ENCODE measurements around the gene SOS2.

Gene SOS2

DNA sequence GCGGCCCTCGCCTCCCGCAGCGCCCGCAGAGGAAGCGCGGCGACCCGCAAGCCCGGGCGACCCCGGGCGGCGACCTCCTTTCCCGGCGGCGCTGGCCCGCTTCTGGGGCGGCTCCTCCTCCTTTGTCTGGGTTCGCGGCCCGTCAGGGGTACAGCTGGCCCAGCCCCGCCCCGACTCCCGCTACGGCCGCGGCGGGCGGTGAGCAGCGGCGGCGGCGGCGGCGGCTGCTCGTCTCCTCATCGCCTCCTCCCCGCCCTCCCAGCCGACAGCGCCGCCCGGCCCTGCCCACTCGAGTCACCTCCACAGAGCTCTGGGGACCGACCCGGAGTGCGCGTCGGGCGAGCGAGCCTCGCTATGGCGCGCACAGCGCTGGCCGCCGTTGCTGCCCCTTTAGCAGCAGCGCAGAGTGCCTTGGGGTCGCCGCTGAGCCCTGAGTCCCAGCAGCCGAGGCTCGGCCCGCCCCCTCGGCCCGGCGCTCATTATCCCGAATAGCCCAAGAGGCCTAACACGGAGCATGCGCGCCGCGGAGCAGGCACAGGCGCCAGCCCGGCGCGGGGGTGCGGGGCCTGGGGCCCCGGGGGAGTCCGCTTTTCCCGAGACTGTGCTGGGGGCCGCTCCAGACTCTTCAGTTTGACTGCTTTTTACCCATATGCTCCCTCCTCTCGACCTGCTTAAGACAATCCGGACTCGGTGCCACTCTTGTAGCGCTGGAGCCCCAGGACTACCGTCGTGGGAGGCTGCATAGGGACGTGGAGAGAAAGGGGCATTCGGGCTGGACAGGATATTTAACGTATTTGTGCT lies at the start of gene SOS2:
Gene SOS2, minus strand, starts transcription at position 104 of the 801 bp plus-strand sequence. CDS start 295 bp downstream, outside the sequence.
- DNase-seq: peak; percentile 89

DNA sequence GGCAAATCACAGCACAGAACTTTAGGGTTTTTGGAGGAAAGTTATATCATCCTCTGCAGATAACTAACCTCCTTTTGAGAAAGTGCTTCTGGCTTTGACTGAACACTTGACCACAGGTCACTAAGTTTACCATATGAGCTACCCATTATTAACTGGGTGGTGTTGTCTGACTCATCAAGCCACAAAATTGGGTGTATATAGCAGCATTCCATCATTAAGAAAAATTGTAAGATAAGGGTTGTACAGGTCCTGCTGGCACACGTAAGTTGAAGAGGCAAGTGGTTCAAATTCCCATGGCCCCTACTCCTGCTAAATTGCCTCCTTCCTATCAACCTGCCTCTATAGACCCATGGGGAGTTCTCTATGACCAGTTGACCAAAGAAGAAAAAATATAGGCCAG lies 41.1 kb upstream of the SOS2 start:
- no peak for DNase-seq

DNA sequence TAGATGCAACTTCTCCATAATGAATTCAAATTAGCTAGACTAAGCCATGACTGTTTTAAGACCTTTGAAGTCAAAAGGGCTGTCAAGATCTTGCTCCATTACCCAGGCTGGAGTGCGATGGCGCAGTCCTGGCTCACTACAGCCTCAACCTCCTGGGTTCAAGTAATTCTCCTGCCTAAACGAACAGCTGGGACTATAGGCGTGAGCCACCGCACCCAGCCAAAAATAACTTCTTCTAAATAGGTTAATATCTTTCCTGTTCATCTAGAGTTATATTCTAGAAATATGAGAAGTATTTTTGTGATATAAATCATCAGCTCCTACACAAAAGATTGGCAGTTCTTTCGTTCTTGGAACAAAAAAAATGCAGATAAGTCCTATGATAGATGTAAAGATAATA lies 39.6 kb upstream of the SOS2 start:
- DNase-seq: no peak

DNA sequence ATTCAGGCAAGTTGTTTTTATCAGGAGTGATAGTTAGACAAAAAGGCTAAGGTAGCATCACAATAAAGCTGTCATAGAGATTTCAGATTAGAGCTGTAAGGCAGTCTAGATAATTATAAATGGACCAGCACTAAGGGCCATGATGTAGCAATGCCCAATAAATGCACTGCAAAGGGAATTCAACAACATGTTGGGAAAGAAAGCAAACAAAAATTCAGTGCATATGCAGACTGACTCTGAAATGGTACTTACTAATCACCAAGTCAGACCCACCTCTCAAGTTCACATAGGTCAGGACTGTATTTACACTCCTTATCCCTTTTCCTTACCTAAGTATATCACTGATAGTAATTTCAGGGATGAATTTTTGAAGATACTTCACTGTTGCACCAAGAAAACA lies 33.7 kb upstream of the SOS2 start:
- DNase-seq: no peak

DNA sequence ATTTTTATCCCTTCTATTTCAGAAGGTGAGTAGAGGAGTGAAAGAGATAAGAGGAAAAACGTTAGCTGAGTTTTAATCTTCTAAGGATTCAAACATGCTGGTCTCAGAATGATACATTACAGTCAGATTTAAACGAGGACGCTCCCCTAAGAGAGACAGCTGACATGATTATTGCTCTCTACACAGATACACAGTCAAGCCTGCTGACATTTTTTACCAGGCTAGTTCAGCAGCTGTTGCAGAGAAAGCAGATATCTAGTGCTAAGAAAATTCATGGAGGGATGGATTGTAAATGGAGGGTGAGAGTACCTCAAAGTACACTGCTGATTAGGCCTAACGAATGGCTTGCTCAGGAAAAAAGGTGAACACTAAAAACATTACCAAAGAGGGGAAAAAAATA lies 31.9 kb upstream of the SOS2 start:
- DNase-seq: no peak

DNA sequence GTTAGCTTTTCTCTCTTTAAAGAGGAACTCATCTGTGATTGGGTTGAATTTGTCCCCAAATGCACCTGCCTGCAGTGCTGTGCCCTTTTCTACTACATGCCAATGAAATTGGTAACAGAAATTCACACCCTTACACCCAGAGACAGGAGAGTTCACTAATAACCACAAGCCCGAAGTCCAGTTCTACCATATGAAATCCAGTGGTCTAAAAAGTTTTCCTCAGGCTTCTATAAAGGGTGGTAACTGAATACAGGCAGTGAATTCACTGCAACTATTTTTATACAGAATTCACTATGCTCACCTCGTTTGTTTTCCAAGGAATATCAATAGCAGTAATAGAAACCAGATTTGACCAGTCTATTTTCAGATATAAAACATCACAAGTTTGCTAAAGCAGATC lies 31.5 kb upstream of the SOS2 start:
- no peak for DNase-seq

DNA sequence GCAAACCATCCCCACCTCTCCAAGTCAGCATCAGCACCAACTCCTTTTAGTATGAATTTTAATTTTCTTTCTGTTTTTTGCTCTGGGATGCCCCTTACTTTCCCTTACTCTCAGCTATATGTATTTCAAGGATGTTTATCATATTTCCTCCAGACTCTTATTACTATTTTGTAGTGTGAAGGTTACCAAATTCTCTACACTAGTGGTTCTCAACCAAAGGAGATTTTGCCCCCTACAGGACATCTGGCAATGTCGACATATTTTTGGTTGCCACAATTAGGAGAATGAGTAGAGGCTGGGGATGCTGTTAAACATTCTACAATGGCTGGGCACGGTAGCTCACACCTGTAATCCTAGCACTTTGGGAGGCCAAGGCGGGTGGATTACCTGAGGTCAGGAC lies 29.1 kb upstream of the SOS2 start:
- DNase-seq: no peak

DNA sequence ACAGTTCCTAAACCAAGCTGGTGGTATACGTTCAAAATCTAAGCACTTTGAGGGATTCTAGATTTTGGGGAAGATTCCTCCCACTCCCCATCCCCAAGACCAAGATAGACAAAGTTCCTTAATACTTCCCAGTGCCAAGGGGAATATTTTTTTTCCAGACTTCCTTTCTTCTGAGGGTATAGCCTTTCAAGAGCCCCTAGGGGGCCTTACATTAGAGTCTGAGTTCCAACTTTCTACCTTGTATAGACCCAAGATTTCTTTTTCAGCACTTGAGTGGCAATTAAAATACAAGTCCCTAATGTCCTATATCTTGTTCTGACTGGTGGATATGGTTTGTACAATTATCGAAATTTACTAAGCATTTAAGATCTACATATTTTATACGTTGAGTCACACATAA lies 28.7 kb upstream of the SOS2 start:
- DNase-seq: no peak

DNA sequence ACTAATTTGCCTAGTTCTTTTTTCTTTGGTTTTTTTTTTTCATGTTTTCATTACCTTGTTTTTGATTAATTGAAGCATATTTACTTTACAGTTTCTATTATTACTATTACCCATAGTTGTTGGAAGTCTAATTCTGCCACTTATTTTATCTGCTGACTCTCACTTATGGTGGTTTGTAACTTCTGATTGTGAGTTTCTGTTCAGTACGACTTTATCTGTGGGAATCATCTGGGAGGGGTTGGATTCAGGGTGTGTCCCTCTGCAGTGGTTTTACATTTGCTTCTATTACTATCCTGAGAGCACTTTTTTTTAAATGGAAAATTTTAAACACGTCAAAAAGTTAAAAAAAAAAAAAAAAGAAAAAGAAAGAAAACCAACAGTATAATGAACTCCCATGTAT lies 26.4 kb upstream of the SOS2 start:
- no peak for DNase-seq

DNA sequence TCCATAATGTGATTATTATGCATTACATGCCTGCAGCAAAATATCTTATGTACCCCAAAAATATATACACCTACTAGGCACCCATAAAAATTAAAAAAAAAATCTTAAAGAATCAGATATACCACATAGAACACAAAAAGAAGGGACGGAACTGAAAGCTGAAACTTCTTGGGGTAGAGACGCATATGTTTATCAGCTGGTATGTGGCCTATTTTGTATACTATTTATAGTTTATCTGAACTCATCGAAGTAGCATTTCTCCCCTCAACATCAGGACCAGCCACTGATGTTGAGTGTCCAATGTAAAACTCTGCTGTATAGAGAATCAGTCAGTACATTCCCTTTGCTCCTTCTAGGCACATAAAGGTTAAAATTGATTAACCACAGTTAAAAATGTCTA lies 22.9 kb upstream of the SOS2 start:
- DNase-seq: no peak

DNA sequence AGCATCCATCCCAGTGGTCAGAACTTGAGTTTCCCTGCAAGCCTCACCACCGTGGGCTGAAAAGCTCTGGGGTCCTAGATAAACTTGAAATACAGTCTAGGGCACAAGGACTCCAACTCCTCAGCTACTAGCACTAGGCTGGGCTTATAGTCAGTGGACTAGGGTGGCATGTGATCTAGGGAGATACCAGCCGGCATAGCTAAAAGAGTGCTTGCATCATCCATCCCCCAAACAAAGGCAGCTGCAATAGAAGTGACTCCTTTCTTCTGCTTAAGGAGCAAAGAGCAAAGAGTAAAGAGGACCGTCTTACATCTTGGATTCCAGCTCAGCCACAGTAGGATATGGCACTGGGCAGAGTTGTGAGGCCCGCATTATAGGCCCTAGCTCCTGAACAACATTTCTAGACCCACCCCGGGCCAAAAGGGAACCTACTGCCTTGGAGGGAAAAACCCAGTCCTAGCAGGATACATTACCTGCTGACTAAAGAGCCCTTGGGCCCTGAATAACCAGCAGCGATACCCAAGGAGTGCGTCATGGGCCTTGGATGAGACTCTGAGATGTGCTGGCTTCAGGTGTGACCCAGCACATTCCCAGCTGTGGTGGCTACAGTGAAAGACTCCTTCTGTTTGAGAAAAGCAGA lies 17.9 kb upstream of the SOS2 start:
- DNase-seq: no peak

DNA sequence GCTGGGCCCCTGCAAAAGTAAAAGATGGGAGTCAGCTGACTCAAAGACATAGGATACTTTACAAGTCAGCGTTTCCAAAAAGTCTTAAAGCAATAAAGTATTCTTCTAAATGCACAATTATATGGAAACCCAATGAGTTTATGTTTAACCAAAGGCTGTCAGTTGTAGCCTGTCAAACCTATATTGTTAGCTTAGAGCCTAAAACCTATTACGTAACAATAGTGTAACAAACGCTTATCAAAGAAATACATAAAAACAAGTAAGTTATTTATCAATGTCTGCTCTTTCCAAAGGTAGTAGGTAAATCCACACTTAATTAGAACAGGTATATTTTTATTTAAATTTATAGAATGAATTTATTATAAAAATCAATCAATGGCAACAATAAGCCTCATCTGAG lies 15.9 kb upstream of the SOS2 start:
- no peak for DNase-seq

DNA sequence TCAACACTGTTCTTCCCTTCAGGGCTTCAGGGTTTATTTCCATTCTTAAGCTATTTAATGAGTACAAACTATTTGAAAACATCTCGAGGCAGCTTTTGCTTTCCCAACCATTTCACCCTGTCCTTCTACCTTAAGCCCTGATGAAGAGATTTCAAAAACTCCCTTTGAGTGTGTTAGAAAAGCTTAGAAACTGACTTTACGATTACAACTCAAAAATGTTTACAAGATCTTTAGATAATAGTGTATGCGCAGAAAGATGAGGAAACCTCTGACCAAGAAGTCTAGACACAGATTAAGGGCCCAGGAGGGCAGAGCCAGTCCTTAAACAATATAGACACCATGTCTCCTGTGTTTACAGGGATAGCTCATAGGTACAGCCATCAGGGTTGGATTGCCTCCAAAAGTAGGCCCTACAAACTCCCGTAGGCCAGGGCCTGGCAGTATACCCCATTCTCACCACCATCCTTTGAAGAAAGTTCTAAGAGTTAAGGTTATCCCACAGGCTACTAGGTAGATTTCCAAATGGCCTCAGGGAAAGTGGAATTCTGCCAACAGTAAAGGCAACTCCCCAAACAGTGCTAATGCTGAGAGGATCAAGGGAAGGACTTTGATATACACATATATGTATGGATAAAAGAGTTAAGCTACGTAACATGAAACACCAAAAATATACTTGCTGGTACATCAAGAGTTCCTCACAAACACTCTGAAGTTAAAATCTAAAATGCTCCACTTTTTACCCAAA lies 11.4 kb upstream of the SOS2 start:
- no peak for DNase-seq

DNA sequence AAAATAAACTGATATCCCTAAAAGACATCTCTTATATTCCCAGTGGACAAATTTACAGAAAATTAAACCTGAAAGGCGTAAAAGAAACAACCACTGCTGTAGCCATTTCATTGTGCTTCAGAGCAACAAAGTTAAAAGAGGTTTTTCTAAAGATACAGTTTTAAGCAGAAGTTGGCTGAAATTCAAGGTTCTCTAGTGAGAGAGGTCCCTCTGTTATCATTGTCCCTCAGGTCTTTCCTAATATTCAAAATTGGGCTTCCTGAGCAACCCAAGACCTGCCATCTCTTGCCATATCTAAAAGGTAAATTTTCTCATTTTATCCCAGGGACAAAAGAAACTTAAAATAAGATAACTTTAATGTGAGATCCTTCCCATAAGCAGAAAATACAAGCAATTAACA lies 10.7 kb upstream of the SOS2 start:
- DNase-seq: no peak

DNA sequence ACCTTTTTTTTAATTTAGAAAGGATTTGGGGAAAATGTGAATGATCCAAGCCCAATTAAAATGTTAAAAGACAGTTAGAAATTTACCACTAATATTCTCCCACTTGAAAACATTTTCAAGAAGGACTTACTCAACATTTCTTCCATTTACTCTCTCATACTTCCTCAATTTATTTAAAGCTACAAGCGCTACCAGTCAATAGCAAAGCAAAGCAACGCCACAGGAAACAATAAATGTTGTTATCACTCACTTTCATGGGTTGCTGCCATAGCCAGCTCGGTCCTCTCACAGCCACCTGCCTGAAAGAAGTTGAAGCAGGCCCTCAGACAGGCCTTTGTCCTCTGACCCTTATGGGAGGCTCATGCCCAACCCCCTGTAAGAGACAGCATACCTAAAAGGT lies 6.0 kb upstream of the SOS2 start:
- DNase-seq: no peak

DNA sequence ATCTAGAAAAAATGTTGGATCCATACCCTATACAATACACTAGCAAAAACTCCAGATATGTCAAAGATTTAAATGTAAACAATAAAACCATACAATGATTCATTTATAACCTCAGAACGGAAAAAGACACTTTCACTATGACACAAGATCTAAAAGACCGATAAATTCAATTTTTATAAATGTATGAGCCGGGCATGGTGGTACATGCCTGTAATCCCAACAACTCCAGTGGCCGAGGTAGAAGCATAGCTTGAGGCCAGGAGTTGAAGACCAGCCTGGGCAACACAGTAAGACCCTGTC lies 2.5 kb upstream of the SOS2 start:
- no peak for DNase-seq

DNA sequence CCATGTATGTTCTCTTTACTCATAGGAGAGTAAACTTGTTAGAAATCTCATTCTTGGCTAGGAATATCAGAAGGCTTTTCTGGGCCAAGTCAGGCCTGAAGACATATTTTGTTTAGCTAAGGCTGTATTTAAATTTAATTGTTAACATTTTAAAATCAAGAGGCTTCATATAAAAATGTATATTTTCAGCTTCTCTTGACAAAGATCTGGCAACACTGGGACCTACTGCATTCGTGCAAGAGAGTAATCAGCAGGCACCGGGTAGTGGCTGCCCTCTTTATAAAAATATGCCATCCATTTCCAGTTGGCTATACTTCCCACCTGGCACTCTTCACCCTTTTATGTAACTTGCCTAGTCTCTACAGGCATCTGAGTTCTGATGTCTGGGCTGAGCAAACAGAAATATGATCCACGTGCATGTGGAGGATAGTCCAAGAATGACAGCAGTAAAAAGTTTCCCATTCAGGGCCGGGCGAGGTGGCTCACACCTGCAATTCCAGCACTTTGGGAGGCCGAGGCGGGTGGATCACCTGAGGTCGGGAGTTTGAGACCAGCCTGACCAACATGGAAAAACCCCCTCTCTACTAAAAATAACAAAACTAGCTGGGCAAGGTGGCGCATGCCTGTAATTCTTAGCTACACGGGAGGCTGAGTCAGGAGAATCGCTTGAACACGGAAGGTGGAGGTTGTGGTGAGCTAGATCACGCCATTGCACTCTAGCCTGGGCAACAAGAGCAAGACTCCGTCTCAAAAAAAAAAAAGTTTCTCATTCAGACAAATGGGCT lies 2.0 kb upstream of the SOS2 start:
- peak; percentile 28 for DNase-seq

DNA sequence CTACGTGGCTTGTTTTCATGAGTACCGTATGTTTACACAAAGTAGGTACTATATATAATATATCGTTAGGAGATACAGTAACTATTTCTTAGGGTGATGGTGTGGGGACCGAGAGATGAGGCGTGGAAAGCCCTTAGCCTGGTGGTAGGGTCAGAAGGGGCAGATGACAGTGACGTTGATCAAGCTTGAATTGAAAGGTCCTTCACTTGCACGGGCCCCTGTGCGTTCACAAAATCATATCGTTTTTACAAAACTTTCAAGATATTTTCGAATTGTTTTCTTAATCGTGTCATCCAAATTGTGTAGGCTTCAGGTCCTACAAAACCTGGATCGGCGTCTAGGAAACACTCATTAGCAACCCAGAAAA lies 881 bp upstream of the SOS2 start:
- no peak for DNase-seq

DNA sequence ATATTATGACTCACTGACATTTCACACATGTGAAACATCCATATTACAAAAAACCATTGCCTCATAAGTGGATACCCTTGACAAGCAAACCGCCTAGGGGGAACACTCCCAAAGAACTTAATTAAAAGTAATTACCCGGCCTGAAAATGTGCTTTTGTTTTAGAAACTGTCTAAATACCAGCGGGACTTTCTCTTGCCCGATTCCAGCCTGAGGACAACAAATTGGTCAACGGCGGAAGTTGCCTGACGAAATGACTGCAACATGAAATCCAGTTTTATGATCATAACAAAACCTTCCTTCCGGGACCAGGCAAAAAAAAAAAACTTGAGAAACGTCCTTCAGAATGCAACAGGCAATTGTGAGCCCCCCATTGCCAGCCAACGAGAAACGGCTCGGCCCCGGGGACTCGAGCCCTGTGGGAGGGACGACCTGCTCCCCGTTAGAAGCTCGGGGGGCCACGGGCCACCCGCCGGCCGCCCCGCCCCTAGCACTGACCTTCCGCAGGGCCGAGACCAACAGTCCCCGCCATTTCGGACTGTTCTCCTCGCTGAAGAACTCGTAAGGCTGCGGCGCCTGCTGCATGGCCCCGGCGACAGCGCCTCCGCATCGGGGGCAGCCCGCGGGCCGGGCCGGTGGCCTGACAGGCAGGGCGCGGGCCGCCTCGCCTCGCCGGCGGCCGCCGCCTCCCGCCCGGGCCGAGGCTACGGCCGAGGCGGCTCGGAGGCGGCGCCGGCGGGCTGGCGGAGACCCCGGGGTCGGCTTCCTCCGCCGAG lies 490 bp downstream of the SOS2 start:
- no peak for DNase-seq

DNA sequence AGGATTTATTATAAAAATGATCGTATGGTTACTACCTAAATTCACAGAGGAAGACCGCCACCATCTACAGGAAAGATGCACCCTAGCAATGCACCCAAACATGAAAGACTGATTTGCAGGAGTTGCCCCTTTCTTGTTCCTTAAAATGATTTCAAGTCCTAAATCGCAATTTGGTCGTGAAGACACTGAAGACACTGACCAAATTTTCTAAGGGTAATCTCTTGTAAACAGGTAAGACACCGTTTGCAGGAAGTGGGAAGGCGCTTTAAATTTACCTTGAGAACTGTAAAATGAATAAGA lies 1.0 kb downstream of the SOS2 start:
- peak; percentile 46 for DNase-seq

DNA sequence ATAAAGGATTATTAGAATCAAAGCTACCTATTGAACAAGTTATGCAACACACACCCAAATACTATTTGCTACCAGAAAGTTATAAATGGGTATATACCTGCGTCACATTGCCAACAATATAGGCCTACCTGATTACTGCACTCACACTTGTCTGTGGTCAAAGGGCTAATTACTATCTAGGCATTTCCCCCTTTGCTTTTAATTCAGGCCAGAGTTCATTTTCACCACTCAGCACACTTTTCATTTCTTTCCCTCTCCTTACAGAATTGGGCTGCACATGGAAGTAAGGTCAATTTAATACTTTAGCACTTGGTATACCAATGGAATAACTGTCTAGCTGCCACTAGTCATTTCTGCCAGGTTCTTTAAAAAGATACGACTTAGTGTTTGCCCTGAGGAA lies 1.7 kb downstream of the SOS2 start:
- DNase-seq: no peak

DNA sequence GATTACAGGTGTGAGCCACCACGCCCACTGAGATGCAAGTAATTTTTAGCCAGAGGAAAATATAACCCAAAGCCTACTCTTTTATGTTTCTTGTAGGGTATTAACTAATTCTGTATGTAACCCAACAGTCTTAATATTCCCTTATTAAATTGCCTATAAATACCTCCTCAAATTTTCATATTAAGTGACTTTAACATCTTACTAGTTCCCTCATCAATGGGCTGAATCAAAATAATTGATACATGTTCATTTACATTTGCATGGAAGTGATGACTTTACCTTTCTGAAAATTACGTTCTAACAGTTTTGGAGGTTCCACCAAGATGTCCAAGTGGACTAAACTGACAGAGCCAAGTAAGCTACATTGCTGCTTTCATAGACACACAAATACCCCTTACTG lies 3.1 kb downstream of the SOS2 start:
- DNase-seq: no peak

DNA sequence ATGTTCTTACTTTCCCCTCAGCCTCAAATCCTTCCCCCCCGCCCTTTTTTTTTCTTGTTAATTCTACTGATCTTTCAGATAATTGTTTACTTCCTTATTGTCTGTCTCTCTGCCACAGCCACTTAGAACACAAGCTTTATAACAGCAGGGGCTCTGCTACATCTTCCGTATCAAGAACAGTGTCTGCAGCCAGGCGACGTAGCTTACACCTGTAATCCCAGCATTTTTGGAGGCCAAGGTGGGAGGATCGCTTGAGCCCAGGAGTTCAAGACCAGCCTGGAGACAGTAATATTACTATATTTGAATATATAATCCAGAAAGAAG lies 5.4 kb downstream of the SOS2 start:
- no peak for DNase-seq

Data from NCI-H526 treated with DMSO at 0.1 percent for 48 hours (cell line).